NT2/D1 (cell line): Measurements from ENCODE around the gene TSR2.
"Not testable (repeated sequence)": the region's sequence is repeated elsewhere in the genome, so short reads cannot be mapped to it uniquely, and the experiment has no call there.

Experiments
- DNase-seq: peaks from one replicate; pipeline ENCODE4 v3.0.0-alpha.2; 2011; ENCODE audit warnings: low read depth, low spot score
- H3K27me3 ChIP-seq: 2 replicates; pipeline ENCODE4 v1.6.0; 2011; ENCODE audit warnings: mild to moderate bottlenecking; ENCODE audit not compliant: insufficient read length, insufficient read depth
- H3K36me3 ChIP-seq: 2 replicates; pipeline ENCODE4 v1.6.1; 2011; ENCODE audit warnings: mild to moderate bottlenecking, low read length, mixed read lengths; ENCODE audit not compliant: insufficient read depth, insufficient read length
- H3K4me1 ChIP-seq: 2 replicates; pipeline ENCODE4 v1.5.1; 2011; ENCODE audit not compliant: insufficient read depth, insufficient read length
- H3K4me3 ChIP-seq: 2 replicates; pipeline ENCODE4 v1.5.1; 2011; ENCODE audit warnings: low read depth; ENCODE audit not compliant: insufficient read length
- H3K9ac ChIP-seq: 2 replicates; pipeline ENCODE4 v1.6.0; 2011; ENCODE audit warnings: low read depth; ENCODE audit not compliant: insufficient read length
- H3K9me3 ChIP-seq: 2 replicates; pipeline ENCODE4 v1.5.1; 2011; ENCODE audit warnings: mild to moderate bottlenecking, low read length; ENCODE audit not compliant: insufficient read depth
- SUZ12 ChIP-seq: IDR thresholded peaks from 2 replicates; pipeline ENCODE4 v1.6.1; 2011; ENCODE audit not compliant: insufficient read length, insufficient read depth; ENCODE audit errors: extremely low read depth
- YY1 ChIP-seq: IDR thresholded peaks from 2 replicates; pipeline ENCODE4 v1.6.1; 2011; ENCODE audit not compliant: insufficient read length, insufficient read depth
- ZNF274 ChIP-seq: IDR thresholded peaks from 2 replicates; pipeline ENCODE4 v1.6.1; 2011; ENCODE audit warnings: mild to moderate bottlenecking, low read depth, low read length

TSR2 gene

GRCh38 chrX:54479136-54480111 lies 39.2 kb downstream of the TSR2 start:
- Histone ChIP-seq H3K27me3 (no peaks in the 10 kb centered on the region), H3K4me1 (peaks cover 31% of the 10 kb centered on the region), H3K4me3 (no peak overlapping the region), H3K36me3 (peaks cover 12% of the 10 kb centered on the region), H3K9me3 (no peaks in the 10 kb centered on the region), H3K9ac (peak overlapping the region; percentile 52)
- DNase-seq, result peak; percentile 65
- TF ChIP-seq SUZ12 (no peak), YY1 (no peak), ZNF274 (no peak)

- no peak for DNase-seq
- no peaks in the 10 kb centered on the region for H3K9me3 ChIP-seq
- H3K9ac ChIP-seq, result peak overlapping the region; percentile 59
- no peak overlapping the region for H3K4me3 ChIP-seq
- H3K27me3 ChIP-seq, result no peaks in the 10 kb centered on the region
- H3K4me1 ChIP-seq, result peaks cover 35% of the 10 kb centered on the region
- TF ChIP-seq YY1 (no peak), ZNF274 (no peak), SUZ12 (no peak)
- peaks cover 10% of the 10 kb centered on the region for H3K36me3 ChIP-seq
These were observed 42.8 kb downstream of the TSR2 start for GRCh38 chrX:54482839-54483593.

- Histone ChIP-seq H3K27me3 (no peaks in the 10 kb centered on the region), H3K4me1 (peaks cover 31% of the 10 kb centered on the region), H3K36me3 (peaks cover 7% of the 10 kb centered on the region), H3K4me3 (no peak overlapping the region), H3K9ac (no peak overlapping the region), H3K9me3 (no peaks in the 10 kb centered on the region)
- no peak for TF ChIP-seq YY1
- TF ChIP-seq ZNF274, result no peak
- no peak for TF ChIP-seq SUZ12
- no peak for DNase-seq
These were observed 43.7 kb downstream of the TSR2 start for GRCh38 chrX:54483946-54484345.

- H3K9me3 ChIP-seq, result no peaks in the 10 kb centered on the region
- H3K9ac ChIP-seq, result no peak overlapping the region
- no peak overlapping the region for H3K4me3 ChIP-seq
- H3K36me3 ChIP-seq, result peaks cover 7% of the 10 kb centered on the region
- no peak for DNase-seq
- peaks cover 27% of the 10 kb centered on the region for H3K4me1 ChIP-seq
- H3K27me3 ChIP-seq, result no peaks in the 10 kb centered on the region
- no peak for TF ChIP-seq SUZ12
- TF ChIP-seq YY1, result no peak
- TF ChIP-seq ZNF274, result no peak
These were observed 44.5 kb downstream of the TSR2 start for GRCh38 chrX:54484666-54485065.

- not testable (repeated sequence) for DNase-seq
These were observed 49.6 kb downstream of the TSR2 start for GRCh38 chrX:54489819-54490218.

GRCh38 chrX:54492340-54492739 lies 52.1 kb downstream of the TSR2 start:
- Histone ChIP-seq H3K9ac (peak overlapping the region; percentile 28), H3K9me3 (no peaks in the 10 kb centered on the region), H3K27me3 (no peaks in the 10 kb centered on the region), H3K4me1 (no peaks in the 10 kb centered on the region), H3K36me3 (peaks cover 19% of the 10 kb centered on the region), H3K4me3 (no peak overlapping the region)
- no peak for TF ChIP-seq SUZ12
- TF ChIP-seq YY1, result no peak
- TF ChIP-seq ZNF274, result no peak
- no peak for DNase-seq

More at GRCh38 chrX:54489819-54490218, 49.6 kb downstream of the TSR2 start:
- H3K4me1 ChIP-seq, H3K4me3 ChIP-seq, H3K9ac ChIP-seq, H3K9me3 ChIP-seq, H3K27me3 ChIP-seq: not testable (repeated sequence)
- H3K36me3 ChIP-seq, result peaks cover 19% of the 10 kb centered on the region

- no peaks in the 10 kb centered on the region for H3K27me3 ChIP-seq
- DNase-seq, result no peak
- TF ChIP-seq ZNF274 (no peak), YY1 (no peak), SUZ12 (no peak)
- peaks cover 19% of the 10 kb centered on the region for H3K36me3 ChIP-seq
- H3K4me1 ChIP-seq, result no peaks in the 10 kb centered on the region
- H3K9ac ChIP-seq, result peak overlapping the region; percentile 91
- no peaks in the 10 kb centered on the region for H3K9me3 ChIP-seq
- peak overlapping the region; percentile 83 for H3K4me3 ChIP-seq
These were observed 54.2 kb downstream of the TSR2 start for GRCh38 chrX:54494166-54494988.
